Smooth muscle cell (in vitro differentiated cells): ENCODE data around the gene CRISPLD2. TPM values are rescaled to one million over a fixed set of nuclear protein-coding genes. Genes with fewer than 3 reads are reported as not detected.

Experiments used
- DNase-seq: peaks from one replicate; lab custom pipeline; 2025; ENCODE audit not compliant: unreplicated experiment; lab: John Stamatoyannopoulos, UW
- H2AFZ ChIP-seq: fragments of 200-600 bp; sonication (generic); 2 replicates; pipeline ENCODE4 v1.6.0; 2016; ENCODE audit warnings: antibody characterized with exemption, low read depth, mild to moderate bottlenecking
- H3F3A ChIP-seq: fragments of 200-600 bp; sonication (generic); 2 replicates; pipeline ENCODE4 v1.6.0; 2017; ENCODE audit warnings: antibody characterized with exemption, low read depth
- H3K27ac ChIP-seq: fragments of 200-600 bp; sonication (generic); 2 replicates; pipeline ENCODE4 v1.5.1; 2016; ENCODE audit warnings: low read depth, mild to moderate bottlenecking
- H3K27me3 ChIP-seq: fragments of 200-600 bp; sonication (generic); 2 replicates; pipeline ENCODE4 v1.6.1; 2016; ENCODE audit warnings: low read depth, mild to moderate bottlenecking
- H3K36me3 ChIP-seq: fragments of 200-600 bp; sonication (generic); 2 replicates; pipeline ENCODE4 v1.5.1; 2016; ENCODE audit warnings: low read depth
- H3K4me1 ChIP-seq: fragments of 200-600 bp; sonication (generic); 2 replicates; pipeline ENCODE4 v1.5.1; 2016; ENCODE audit warnings: low read depth
- H3K4me2 ChIP-seq: fragments of 200-600 bp; sonication (generic); 2 replicates; pipeline ENCODE4 v1.6.0; 2016; ENCODE audit warnings: mild to moderate bottlenecking
- H3K4me3 ChIP-seq: fragments of 200-600 bp; sonication (generic); 2 replicates; pipeline ENCODE4 v1.5.1; 2016; ENCODE audit warnings: mild to moderate bottlenecking
- H3K79me2 ChIP-seq: fragments of 200-600 bp; sonication (generic); 2 replicates; pipeline ENCODE4 v1.6.0; 2016; ENCODE audit warnings: low read depth, mild to moderate bottlenecking
- H3K9ac ChIP-seq: fragments of 200-600 bp; sonication (generic); 2 replicates; pipeline ENCODE4 v1.6.0; 2016; ENCODE audit warnings: low read depth
- H3K9me3 ChIP-seq: fragments of 200-600 bp; sonication (generic); replicated peaks from 2 replicates; pipeline ENCODE4 v1.5.1; 2016; ENCODE audit warnings: low read depth
- H4K20me1 ChIP-seq: fragments of 200-600 bp; sonication (generic); 2 replicates; pipeline ENCODE4 v1.6.0; 2016; ENCODE audit warnings: low read depth
- WGBS: methylation state at CpG from one replicate; pipeline ENCODE4 v1.1.7; 2016; ENCODE audit warnings: low lambda C conversion rate; 5-methylcytosine and 5-hydroxymethylcytosine counted together
- polyA plus RNA-seq: library from polyadenylated mRNA; unstranded; fragments of >200 nt; fragmentation: Nextera tagmentation; extraction: Ambion mirVana; gene quantifications from 2 replicates; pipeline ENCODE4 v1.2.1, GENCODE V29; 2016
- total RNA-seq: library from RNA; depleted of rRNA; stranded (reverse); fragments of >200 nt; gene quantifications from 2 replicates; pipeline ENCODE4 v1.2.3, GENCODE V29; 2014
- TF ChIP-seq, protein P1 (sequence below): fragments of 200-600 bp; sonication (generic); IDR thresholded peaks from 2 replicates; pipeline ENCODE4 v1.5.1; 2017; ENCODE audit warnings: borderline replicate concordance, mild to moderate bottlenecking, antibody characterized with exemption; ENCODE audit not compliant: insufficient read depth, poor library complexity, severe bottlenecking

The CRISPLD2 gene
- total and polyA plus RNA-seq, 2 experiments from 2014 or later: 63.1 to 105 TPM

DNA sequence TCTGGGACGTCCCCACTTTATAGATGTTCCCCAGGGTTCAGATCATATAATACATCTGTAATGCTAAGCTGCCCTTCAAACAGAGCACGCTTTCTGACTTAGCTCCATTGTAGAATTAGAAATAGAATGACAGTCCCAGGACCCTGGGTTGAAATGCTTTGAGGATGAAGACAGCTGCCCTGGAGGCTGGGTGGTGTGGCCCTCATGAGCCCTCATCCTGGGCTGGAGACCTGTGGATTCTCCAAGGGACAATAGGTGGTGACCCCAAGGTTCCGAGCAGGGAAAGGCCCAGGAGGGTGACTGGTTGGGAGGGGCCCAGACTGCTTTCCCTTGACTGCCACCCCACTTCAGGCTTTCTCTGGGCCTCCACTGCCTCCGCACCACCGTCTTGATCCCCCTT, 59.0 kb downstream of the CRISPLD2 start:
- H3K9me3 ChIP-seq: no peaks in the 10 kb centered on the region
- no peaks in the 10 kb centered on the region for H3K27me3 ChIP-seq
- no peak overlapping the region for H3K9ac ChIP-seq
- 90% methylated on average over 5 of the region's 5 CpGs for WGBS
- H3K4me3 ChIP-seq: no peak overlapping the region
- DNase-seq: no peak
- no peak overlapping the region for H2AFZ ChIP-seq
- H3K79me2 ChIP-seq: no peaks in the 10 kb centered on the region
- TF ChIP-seq, protein P1, sequence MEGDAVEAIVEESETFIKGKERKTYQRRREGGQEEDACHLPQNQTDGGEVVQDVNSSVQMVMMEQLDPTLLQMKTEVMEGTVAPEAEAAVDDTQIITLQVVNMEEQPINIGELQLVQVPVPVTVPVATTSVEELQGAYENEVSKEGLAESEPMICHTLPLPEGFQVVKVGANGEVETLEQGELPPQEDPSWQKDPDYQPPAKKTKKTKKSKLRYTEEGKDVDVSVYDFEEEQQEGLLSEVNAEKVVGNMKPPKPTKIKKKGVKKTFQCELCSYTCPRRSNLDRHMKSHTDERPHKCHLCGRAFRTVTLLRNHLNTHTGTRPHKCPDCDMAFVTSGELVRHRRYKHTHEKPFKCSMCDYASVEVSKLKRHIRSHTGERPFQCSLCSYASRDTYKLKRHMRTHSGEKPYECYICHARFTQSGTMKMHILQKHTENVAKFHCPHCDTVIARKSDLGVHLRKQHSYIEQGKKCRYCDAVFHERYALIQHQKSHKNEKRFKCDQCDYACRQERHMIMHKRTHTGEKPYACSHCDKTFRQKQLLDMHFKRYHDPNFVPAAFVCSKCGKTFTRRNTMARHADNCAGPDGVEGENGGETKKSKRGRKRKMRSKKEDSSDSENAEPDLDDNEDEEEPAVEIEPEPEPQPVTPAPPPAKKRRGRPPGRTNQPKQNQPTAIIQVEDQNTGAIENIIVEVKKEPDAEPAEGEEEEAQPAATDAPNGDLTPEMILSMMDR: no peak
- H3K36me3 ChIP-seq: no peaks in the 10 kb centered on the region
- peak overlapping the region; percentile 94 for H3K27ac ChIP-seq
- no peak overlapping the region for H3K4me2 ChIP-seq
- no peaks in the 10 kb centered on the region for H4K20me1 ChIP-seq
- H3K4me1 ChIP-seq: peaks cover 5% of the 10 kb centered on the region
- H3F3A ChIP-seq: peaks cover 36% of the 10 kb centered on the region

DNA sequence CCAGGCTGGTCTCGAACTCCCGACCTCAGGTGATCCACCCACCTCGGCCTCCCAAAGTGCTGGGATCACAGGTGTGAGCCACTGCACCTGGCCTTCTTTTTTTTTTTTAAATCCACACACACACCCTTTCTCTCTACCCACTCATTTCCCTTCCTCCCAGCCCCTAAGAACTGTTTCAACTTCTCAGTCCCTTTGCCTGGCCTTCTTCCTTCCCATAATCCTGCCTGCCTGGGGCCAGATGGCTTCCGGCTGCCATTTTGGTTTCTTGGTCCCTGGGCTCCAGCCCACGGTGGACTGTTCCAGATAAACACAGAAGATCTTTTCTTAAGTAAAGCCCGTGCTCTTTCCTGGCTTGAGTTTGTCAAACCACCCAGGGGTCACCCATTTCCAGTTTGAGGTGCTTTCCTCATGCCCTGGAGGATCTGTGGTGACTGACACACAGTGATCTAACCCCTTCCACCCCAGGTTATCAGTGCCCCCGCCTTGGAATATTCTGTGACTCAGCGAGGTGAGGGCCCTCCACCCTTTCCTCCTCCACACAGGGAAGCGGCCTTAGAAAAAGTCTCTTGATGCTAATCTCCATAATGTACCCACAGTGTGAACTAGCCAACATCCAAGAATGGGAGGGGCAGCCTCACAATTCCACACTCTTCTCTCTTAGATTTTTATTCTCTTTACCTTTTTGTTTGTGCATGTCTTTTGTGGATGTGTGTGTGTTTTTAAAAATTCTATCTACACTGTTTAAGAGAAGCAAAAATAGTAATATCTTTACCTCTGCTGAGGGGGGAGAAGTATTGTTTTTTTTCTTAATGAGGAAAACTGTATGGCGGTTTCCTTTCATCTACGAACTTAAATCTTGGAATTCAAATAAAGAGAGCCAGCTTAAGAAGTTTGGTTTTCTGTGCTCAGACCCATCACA, 60.0 kb downstream of the CRISPLD2 start:
- Histone ChIP-seq H4K20me1 (no peaks in the 10 kb centered on the region), H3K4me3 (no peak overlapping the region), H3K9ac (no peak overlapping the region), H3K4me2 (no peak overlapping the region), H3K79me2 (no peaks in the 10 kb centered on the region), H3K27ac (peak overlapping the region; percentile 94), H2AFZ (no peak overlapping the region), H3K27me3 (no peaks in the 10 kb centered on the region), H3F3A (peaks cover 34% of the 10 kb centered on the region), H3K9me3 (no peaks in the 10 kb centered on the region), H3K36me3 (no peaks in the 10 kb centered on the region), H3K4me1 (peaks cover 9% of the 10 kb centered on the region)
- TF ChIP-seq, protein P1: no peak
- DNase-seq: no peak
- WGBS: 63% methylated on average over 11 of the region's 11 CpGs

- peak overlapping the region; percentile 94 for H3K27ac ChIP-seq
- H3K9ac ChIP-seq: peak overlapping the region; percentile 53
- 27% methylated on average over 8 of the region's 8 CpGs for WGBS
- no peak overlapping the region for H3K4me3 ChIP-seq
- H3F3A ChIP-seq: peaks cover 31% of the 10 kb centered on the region
- no peaks in the 10 kb centered on the region for H3K36me3 ChIP-seq
- peak; percentile 4 for DNase-seq
- peak overlapping the region; percentile 63 for H3K4me2 ChIP-seq
- peaks cover 17% of the 10 kb centered on the region for H3K4me1 ChIP-seq
- TF ChIP-seq, protein P1: no peak
- H3K79me2 ChIP-seq: no peaks in the 10 kb centered on the region
- no peak overlapping the region for H2AFZ ChIP-seq
- H3K9me3 ChIP-seq: no peaks in the 10 kb centered on the region
- no peaks in the 10 kb centered on the region for H4K20me1 ChIP-seq
- H3K27me3 ChIP-seq: no peaks in the 10 kb centered on the region
Observed at GRCh38 chr16:84881702-84882521, 62.1 kb downstream of the CRISPLD2 start.
